ENCODE results near the gene SUGT1.
"Not testable (repeated sequence)": the region's sequence is repeated elsewhere in the genome, so short reads cannot be mapped to it uniquely, and the experiment has no call there.

The SUGT1 gene

DNA sequence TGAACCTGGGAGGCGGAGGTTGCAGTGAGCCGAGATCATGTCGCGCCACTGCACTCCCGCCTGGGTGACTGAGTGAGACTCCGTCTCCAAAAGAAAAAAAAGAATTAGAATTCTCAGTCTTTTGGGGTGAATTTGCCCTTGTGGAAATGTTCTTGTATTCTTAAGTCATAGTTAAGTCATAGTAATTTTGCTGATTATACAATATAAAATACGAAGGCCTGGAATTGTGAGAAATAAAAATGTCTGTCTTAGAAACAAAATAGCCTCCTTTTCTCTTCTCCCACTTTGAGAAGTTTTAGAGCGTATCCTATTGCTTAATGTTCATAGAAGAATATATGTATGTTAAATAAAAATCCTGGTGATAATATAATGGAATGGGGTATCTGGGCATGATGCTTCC, 18.1 kb downstream of the SUGT1 start:
- no peak for DNase-seq

DNA sequence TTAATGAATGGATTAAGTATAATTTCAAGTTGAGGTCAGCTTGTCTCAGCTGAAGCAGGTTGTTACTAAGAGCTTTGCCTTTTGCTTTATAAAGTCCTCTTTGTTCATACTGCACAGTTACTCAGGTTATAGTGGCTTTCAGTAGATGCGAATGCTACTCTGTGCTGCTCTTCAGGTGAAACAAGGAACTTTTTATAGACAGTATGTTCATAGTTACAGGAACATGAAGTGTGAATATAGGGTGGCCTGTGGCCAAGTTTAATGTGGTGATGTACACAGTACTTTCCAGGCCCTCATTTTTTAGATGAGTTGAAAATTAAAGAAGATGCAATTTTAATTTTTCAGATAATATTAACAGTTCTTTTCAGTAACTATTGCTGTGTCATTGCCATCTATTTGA, 20.8 kb downstream of the SUGT1 start:
- no peak for DNase-seq

DNA sequence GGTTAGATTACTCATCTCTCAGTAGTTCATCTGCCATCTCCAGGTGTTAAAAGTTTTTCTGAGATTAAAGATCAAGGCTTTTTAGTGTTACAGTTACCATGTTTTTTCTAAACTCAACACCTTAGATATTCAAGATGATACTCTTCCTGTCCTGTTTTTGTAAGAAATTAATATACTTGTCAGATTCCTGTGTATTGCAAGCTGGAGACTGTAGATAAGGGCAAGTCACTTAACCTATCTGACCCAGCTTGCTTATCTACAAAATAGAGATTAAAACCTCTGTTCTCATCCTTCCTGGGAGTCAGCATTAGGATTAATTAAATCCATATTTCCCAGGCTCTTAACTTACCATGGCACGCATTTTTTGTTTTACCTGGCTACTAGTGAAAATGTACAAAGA, 25.2 kb downstream of the SUGT1 start:
- DNase-seq, result no peak

DNA sequence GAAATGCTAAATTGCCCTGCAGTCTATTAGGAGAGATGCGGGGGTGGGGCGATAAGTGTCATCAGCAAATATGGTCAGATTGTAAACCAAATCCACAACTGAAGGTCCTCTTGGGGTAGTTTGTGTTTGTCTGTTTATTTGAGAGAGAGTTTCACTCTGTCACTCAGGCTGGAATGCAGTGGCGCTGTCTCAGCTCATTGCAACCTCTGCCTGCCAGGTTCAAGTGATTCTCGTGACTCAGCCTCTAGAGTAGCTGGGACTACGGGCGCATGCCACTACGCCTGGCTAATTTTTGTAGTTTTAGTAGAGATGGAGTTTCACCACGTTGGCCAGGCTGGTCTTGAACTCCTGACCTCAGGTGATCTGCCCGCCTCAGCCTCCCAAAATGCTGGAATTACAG, 33.2 kb downstream of the SUGT1 start:
- DNase-seq, result not testable (repeated sequence)

DNA sequence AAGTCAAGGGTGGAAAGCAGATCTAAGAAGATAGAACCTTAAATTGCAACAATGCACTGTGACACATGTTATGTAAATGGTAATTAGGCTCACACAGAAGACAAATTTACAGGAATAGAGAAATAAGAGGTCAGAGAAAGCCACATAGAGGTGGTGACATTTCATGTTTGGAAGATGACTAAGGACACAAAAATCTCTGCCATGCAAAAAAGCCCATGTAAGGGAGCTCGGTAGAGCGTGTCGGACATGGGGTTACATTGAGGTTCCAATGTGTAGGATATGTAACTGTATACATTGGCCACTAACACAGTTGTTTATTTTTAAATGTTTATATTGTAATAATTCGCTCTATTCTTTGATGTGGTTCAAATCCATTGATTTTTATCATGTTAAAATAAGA, 33.7 kb downstream of the SUGT1 start:
- no peak for DNase-seq

DNA sequence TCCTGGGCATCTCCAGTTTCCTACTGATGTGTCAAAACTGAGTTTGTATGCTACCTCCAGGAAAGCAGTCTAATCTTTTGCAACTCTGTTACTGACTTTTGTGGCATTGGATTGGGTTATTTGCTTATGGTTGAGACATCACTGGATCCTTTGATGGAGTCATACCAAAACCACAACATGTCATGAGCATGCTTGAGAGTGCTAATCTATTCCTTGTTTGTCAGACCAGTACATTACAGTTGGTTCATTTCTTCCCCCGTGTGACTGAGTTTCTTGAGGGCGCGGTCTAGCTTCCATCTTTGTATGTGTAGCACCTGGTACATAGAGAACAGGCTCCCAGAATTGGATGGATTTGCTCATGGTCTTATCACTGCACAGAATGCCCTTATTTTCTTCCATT, 43.2 kb downstream of the SUGT1 start:
- DNase-seq, result peak; percentile 16

DNA sequence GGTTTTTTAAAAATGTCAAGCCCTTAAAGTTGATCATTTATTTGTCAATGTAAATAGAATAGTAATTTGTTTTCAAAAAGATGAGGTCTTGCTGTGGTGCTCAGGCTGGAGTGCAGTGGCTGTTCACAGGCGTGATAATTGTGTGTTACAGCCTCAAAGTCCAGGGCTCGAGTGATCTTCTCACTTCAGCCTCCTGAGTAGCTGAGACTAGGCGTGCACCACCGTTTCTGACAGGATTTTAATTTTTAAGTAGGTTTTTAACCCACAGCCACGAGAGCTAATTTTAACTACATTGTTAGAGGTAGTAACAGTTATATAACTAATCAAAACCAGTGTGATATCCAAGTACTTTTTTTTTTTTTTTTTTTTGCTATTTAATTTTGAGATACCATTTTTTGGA, 43.9 kb downstream of the SUGT1 start:
- no peak for DNase-seq

DNA sequence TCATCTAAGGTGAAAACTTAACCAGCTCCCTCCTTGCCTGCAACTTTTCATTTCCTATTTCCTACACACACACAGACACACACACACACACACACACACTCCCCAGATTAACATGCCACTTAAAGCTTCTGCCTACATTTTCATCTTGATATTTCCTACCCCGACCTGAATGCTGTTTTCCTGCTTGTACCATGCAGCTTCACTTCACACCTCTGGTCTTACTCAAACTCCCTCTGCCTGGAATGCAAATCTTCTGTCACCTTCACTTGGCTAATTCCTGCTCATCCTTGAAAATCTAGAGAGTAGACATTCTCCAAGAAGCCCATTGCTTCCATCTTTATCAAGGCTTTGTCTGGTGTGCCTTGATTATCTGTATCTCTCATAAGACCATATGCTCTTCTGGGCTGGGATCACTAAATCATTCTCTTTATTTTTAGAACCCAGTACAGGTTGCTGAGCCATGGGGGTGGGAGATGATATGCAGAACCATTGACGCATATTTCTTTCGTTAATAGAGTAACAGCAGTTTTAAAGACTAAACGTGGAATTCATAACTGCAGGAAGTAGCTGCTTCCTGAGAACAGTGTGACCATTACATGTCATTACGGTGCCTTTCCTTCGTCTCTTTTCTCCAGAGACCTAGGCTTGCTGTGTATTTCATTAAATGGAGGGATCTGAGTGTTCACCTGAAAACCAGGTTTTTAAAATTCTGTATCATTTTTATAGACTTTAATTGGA, 49.3 kb downstream of the SUGT1 start:
- no peak for DNase-seq

DNA sequence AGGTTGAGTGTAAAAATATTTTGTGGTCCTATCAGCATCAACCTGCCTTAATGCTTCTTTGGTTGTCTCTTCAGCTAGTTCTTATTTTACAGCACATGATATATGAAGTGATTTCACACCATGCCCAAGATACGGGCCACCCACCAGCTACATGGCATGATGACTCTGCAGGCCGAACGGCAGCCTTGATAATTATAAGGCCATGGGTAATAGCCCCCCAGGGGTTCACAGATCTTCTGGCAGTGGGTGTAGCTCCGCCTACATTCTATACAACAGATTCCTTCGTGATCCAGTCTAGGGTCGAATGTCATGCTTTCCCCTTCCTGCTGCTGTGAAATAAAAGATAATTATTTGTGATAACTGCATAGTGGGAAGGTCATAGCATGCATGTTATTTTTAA, 50.8 kb downstream of the SUGT1 start:
- no peak for DNase-seq

DNA sequence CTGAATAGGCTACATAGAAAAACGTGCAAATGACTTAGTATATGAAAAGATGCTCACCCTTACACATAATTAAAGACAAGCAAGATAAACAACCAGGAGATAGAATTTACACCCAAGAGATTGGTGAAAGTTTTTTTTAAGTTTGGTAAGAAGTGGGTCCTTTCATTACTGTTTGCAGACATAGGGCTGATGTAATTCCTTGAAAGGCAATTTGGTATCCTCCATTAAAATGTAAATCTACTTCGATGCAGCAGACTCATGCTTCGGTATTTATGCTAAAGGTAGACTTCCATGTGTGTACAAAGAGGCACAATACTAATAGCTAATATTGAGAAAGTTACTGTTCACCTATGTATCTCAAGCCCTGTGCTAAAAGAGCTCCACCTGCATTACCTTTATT, 53.4 kb downstream of the SUGT1 start:
- no peak for DNase-seq

DNA sequence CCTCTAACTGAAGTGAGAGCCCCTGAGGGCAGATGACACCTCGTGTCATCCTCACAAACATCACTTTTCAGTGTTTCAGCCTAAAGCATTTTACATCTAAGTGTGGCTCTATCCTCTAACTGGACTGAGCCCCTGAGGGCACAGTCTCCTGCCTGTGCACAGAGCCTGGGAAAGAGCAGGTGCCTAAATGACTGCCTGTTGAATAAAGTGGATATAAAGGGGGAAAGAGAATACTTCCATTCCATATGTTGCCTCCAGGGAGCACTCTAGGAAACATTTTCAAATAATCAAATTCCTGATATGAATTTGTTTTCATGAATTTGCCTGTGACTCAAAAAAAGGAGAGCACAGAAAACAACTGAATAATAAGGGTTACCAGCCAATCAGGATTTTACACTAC, 54.7 kb downstream of the SUGT1 start:
- DNase-seq, result no peak

DNA sequence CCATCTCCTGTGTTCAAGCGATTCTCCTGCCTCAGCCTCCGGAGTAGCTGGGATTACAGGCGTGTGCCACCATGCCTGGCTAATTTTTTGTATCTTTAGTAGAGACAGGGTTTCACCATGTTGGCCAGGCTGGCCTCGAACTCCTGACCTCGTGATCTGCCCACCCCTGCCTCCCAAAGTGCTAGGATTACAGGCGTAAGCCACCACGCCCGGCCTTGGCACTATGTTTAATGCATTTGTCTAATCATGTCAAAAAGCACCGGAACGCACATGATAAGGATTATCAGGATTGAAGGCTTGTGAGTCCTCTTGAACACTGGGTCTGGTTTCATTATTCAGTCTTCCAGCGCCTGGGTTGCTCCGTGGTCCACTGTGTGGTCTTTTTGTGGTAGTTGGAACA, 55.6 kb downstream of the SUGT1 start:
- DNase-seq, result not testable (repeated sequence)

DNA sequence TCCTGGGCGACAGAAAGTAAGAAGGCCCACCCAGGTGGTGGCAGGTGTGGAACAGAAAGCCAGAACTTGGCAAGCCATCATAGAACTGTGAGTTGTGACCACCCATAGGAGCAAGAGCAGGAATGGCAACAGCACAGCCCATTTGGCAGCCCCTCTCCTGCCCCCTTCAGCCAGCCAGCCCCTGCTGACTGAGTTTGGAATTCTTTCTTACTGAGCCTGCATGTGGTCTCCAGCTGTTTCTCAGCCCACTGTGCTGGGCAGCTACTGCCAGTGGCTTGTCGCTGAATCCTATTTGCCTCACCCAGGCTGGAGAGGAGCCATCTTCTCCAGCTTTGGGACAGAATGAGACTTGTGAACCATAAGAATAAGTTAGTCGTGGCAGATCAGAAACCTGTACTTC, 58.6 kb downstream of the SUGT1 start:
- DNase-seq, result no peak

DNA sequence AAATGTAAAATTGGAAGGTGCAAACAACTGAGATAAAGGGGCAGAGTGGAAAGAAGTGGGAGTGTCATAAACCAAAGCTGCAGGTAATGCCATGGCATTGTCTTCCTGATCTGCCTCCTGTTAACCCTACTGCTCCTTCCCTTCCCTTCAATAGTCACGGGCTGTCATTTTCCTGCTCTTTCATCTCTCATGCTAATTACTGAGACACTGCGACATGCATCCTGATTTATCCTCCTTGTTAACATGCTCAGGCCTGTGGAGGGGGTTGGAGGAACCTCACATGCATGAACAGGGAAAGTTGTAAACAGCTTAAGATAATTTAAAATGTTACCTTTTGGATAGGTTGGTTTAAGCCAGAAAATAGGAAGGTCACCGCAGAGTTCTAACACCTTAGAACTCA, 59.7 kb downstream of the SUGT1 start:
- no peak for DNase-seq

DNA sequence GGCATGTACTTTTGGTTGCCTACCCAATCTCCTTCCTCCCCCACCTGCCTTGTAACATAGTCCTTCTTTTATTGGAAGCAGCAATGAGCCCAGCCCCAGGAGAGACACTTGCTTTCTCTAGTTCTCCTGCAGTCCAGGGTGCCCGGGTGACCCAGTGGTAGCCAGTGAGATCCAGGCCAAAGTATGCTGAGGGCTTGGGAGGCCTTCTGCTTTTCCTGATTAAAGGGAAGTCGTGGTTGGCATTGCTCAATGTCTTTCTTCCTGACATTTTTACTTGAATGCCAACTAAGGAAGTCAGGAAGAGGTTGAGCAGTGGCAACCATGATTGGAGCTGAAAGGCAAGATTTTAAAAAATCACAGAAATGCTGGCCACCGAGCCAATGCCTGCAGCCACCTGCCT, 61.3 kb downstream of the SUGT1 start:
- no peak for DNase-seq

DNA sequence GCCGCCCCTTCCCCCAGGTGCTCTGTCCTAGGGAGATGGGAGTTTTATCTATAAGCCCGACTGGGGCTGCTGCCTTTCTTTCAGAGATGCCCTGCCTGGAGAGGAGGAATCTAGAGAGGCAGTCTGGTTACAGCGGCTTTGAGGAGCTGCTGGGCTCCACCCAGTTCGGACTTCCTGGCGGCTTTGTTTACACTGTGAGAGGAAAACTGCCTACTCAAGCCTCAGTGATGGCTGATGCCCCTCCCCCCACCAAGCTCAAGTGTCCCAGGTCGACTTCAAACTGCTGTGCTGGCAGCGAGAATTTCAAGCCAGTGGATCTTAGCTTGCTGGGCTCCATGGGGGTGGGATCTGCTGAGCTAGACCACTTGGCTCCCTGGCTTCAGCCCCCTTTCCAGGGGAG, 68.3 kb downstream of the SUGT1 start:
- not testable (repeated sequence) for DNase-seq

DNA sequence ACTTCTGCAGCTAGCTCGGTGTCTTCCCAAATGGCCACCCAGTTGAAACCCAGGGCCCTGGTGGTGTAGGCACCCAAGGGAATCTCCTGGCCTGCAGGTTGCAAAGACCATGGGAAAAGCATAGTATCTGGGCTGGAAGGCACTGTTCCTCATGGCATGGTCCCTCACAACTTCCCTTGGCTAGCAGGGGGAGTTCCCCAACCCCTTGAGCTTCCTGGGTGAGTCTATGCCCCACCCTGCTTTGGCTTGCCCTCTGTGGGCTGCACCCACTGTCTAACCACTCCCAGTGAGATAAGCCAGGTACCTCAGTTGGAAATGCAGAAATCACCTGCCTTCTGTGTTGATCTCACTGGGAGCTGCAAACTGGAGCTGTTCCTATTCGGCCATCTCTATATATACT, 68.7 kb downstream of the SUGT1 start:
- not testable (repeated sequence) for DNase-seq

DNA sequence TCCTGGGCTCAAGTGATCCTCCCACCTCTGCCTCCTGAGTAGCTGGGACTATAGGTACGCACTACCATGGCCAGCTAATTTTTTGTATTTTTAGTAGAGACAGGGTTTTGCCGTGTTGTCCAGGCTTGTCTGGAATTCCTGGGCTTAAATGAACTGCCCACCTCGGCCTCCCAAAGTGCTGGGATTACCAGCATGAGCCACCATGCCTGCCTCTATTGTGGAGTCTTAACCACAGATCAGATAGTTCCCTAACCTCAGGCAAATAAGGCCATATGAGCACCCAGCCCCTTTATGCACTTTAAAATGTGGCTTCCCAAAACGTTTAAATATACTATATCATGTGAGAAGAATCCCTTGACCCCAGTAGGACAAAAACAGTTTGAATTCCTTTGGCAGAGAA, 70.5 kb downstream of the SUGT1 start:
- DNase-seq, result no peak

DNA sequence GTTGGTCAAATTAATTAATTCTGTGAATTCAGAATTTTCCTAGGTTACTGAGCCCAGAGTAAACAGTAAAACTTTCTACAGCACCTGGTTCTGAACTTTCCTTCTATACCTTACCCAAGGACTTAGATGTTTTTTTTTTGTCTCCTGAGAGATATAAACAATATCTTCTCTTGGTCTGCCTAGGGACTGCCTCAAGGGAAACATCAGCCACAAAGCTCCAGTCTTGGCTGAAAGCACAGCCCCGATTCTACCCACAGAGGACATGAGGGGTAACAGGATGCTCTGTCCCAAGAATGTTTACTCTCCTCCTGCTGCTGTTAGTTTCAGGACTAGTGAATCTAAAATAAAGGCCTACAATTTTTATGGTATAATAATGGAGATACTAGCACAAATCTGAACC, 72.7 kb downstream of the SUGT1 start:
- no peak for DNase-seq

DNA sequence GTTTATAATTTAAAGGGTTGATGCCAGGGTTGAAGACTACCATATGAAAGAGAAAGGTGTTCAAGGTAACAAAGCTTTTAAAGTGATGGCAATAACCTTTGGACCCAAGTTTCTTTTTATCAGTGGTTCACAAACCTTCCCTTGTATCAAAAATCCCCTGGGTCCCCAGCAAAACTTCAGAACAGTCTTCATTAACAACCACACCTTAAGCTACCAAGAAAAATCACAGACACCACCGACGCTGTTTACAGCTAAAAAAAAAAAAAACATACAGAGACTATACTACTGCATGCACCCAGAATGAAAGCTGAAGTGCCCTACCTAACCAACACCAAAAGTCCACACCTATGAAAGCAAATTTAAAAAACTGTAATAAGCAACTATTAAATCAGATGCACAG, 73.6 kb downstream of the SUGT1 start:
- DNase-seq, result no peak

DNA sequence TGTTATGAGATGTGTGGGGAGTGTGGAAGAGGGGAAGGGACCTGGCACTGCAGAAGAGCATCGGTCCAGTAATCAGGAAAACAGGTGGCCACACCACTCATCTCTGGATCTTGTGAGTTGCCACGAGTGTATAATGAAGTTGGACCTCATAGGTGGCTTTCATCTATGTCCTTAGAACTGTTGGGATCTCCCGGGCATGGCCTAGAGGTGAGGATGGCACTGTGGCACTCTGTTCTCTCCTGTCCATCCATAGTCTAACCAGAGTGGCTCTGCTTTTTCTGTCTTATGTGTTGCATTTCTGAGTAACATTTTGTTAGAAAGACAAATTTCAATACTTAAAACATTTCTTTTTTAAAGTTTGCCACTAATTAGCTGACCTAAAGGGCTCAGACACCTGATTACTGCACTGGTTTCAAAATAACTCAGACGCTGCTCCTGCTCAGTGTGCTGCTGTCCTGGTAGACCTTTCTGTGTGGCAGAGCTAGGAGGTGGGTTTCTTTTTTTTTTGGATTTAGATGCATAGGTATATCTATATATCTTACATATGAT, 81.5 kb downstream of the SUGT1 start:
- DNase-seq, result no peak

DNA sequence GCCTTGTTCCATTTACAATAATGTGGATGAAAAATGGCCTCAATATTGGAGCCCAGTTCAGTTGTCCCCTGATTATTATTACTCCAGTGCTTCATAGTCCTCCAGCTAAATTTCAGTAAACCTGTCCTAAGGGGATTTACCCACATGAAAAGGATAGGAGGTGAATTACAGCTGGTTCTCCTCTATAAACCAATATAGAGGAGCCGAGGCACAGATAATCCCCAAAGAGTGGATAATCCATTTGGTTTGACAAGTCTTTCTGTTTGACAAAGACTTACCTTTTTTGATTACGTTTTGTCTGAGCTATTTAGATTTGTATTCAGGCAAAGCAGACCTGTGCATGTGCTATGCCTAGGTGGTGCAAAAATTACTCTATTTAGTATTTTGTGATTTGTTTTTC, 84.3 kb downstream of the SUGT1 start:
- DNase-seq, result no peak

DNA sequence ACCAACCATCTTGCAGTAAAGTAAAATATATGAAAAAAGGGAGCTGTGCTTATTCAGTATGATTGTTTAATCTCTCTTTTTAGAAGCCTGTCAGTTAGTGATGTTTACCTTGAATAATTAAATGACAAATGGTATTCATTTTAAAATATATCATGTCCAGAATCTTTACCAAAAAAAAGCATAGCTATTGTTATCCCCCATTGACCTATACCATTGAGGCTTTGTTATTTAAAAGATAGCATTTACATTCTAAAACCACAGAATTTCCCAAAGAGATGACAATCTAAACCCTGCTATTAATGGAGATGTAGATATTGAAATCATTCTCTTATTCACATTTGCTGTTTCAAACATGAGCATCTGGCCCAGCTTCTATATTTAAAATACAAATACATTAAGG, 84.8 kb downstream of the SUGT1 start:
- no peak for DNase-seq

DNA sequence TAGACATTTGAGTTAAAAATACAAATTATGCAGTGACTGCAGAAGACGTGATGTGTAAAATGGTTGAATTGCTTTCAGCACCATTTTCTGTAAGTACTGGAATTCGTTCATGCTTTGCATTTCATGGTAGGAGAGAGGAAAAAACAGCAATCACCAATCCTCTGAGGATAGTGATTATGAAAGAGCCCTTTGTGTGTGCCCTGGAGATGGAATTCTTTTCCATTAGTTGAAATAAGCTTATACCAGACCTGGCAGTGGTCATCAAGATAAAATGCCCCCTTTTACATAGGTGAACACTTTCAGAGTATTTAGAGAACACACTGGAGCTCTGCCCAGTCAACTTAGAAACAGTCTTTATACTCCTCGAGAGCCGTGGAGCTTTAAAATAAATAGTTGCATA, 85.3 kb downstream of the SUGT1 start:
- DNase-seq, result no peak

DNA sequence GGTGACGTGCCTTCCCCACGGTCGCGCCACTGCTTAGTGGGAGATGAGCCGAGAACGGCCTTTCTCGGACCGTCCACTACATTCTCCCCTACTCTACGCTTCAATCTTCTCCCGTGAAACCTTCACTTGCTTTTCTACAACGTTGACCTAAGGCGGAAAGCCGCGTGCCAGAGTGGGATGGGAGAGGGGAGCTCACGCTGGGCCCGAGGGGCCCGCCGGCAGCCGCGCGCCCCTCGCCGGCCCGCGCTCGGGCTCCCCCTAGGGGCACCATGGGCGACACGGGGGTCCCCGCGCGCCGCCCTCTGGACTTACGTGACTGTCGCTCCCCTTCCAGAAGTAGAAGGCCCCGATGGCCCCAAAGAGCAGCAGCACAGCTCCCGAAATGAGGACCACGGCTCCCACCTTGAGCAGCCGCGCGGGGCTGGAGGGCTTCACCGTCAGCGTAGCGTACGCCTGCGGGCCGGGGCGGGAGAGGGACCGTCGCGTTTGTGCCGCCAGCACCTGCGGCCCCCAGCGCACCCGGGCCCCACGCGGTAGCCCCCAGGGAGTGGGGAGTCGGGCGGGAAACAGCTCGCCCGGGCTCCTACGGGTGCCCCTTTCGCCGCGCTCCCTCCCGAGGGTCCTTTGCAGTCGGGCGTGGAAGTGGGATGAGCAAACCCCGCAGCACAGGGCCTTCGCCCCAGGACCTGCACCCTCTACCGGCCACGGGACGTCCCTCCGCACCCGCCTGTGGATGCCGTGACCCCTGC, 86.3 kb downstream of the SUGT1 start:
- peak; percentile 19 for DNase-seq

Measured in activated naive CD4-positive, alpha-beta T cell treated with anti-CD3 and anti-CD28 coated beads, Interleukin-2, amount 50 U/mL, for 16 hours (primary cell).